ENCODE data around the gene GDPD3. TPM values are rescaled to one million over a fixed set of nuclear protein-coding genes. Genes with fewer than 3 reads are reported as not detected.
A peak's percentile ranks its signal among the peaks of the same experiment; 100 is the strongest.

Gene GDPD3
- total and polyA plus RNA-seq, 9 of the 15 experiments (the other 6 are each of a cell fraction or from before 2014, with no cell fraction given): 0.47 to 3.9 (median 1.1) TPM

DNA sequence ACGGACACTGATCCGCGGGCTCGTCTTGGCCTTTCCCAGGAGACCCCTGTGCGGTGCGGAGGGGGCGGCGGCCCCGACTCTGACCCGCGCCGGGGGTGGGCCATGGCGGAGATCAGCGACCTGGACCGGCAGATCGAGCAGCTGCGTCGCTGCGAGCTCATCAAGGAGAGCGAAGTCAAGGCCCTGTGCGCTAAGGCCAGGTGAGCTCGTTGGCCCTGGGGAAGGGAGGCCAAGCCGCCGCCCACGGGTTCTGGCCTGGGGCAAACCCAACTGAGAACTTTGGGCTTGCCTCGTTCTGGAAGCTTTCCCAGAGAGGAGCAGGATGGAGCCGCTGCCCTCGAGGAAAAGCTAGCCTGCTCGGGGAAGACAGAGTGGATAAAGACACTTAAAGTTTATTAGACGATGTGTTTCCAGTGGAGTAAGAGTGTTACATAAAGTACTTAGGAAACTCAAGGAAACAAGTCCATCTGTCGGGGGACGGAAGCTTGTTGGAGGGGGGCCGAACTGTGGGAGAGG lies 37.0 kb downstream of the GDPD3 start:
- intact Hi-C loops (cut with micrococcal nuclease): no loop called here
- Histone ChIP-seq H3K4me1 (replicated peaks in 1 of 2; ENCODE audit: control insufficient read depth in 2 of 2, insufficient read depth in 2 of 2, low read length in 2 of 2) (peaks cover 13 to 24% of the 10 kb centered on the region in 2 experiments), H3K4me3 (peak overlapping the region; percentile 94), H4K20me1 (replicated peaks; ENCODE audit: control insufficient read depth, insufficient read depth, low read length) (peaks cover 8% of the 10 kb centered on the region; the same call in 1 of the 2 replicates), H3K79me2 (ENCODE audit: control insufficient read depth, insufficient read depth, low read length) (peaks cover 50% of the 10 kb centered on the region), H3K9ac (ENCODE audit: insufficient read depth in 1 of 2, low read depth in 2 of 2, low read length in 2 of 2) (peak overlapping the region; percentile 95 to 99), H3K36me3 (ENCODE audit: control insufficient read depth, insufficient read depth, low read length) (peaks cover 58% of the 10 kb centered on the region), H3K9me3 (replicated peaks; ENCODE audit: control insufficient read depth, insufficient read depth, low read depth, low read length) (no peaks in the 10 kb centered on the region), H2AFZ (ENCODE audit: low read depth, low read length) (no peak overlapping the region), H3K9me1 (ENCODE audit: control insufficient read depth, insufficient read depth, low read length) (no peaks in the 10 kb centered on the region), H3K27ac (ENCODE audit: extremely low read depth, low read depth, low read length) (peak overlapping the region; percentile 97), H3K27me3 (ENCODE audit: control insufficient read depth in 2 of 2, insufficient read depth in 2 of 2, low read length in 2 of 2) (no peaks in the 10 kb centered on the region), H3K4me2 (ENCODE audit: insufficient read depth, low read length) (peak overlapping the region; percentile 98)
- under 1% methylated on average over 29 of the region's 33 CpGs for WGBS (ENCODE audit: insufficient coverage, low coverage, missing lambda C conversion rate)
- ATAC-seq (peak; percentile 45), FAIRE-seq (no peak), DNase-seq (ENCODE audit: extremely low read depth in 1 of 4, low spot score in 3 of 4) (peak in 1 of 4 experiments; percentile 41)
- BruUV-seq (replicated peaks): no TSS peak
- CTCF ChIA-PET (ENCODE audit: low intra/inter-chr PET ratio): no interaction called here
- in situ Hi-C loops (cut with MboI): no loop called here
- POLR2A ChIA-PET: interaction anchor here (0.6 to 7.5 kb wide), 8 partner anchors 9 to 539 kb away, joined by 3 to 59 read pairs (median 4); partner anchors contain the start of genes ALDOA and TBX6
- TF ChIP-seq NR1H2 (CRISPR knock-in tag; IDR thresholded peaks at IDR 0.05) (no peak), XRCC3 (IDR thresholded peaks at IDR 0.05) (no peak), ZBTB7A (IDR thresholded peaks at IDR 0.05; ENCODE audit: borderline replicate concordance, control insufficient read depth, low read depth, low read length) (0 out of 2 replicates have a peak, but pooled peaks have one; percentile 24), SAP30 (IDR thresholded peaks at IDR 0.05; ENCODE audit: borderline replicate concordance, insufficient read depth, low read depth, low read length, poor library complexity, severe bottlenecking) (peak; percentile 51), CHD2 (IDR thresholded peaks at IDR 0.05; ENCODE audit: low read depth, low read length) (0 out of 2 replicates have a peak, but pooled peaks have one; percentile 18), HDAC1 (IDR thresholded peaks at IDR 0.05) (0 out of 4 replicates have a peak, but pooled peaks of 1 of the 2 experiments have one; percentile 7), ZNF143 (CRISPR knock-in tag; IDR thresholded peaks at IDR 0.05) (0 out of 2 replicates have a peak, but pooled peaks have one; percentile 24), NCOR1 (IDR thresholded peaks at IDR 0.05) (no peak), CBFB (CRISPR knock-in tag; IDR thresholded peaks at IDR 0.05) (no peak), TAF7 (tag; IDR thresholded peaks at IDR 0.05) (no peak), KLF1 (tag; IDR thresholded peaks at IDR 0.05) (no peak), TAF15 (IDR thresholded peaks at IDR 0.05; ENCODE audit: low read depth, low read length) (no peak), TEAD1 (CRISPR knock-in tag; IDR thresholded peaks at IDR 0.05) (0 out of 4 replicates have a peak, but pooled peaks of 1 of the 2 experiments have one; percentile 6), IRF2 (CRISPR knock-in tag; IDR thresholded peaks at IDR 0.05) (no peak)
- TF ChIP-seq, protein P1, sequence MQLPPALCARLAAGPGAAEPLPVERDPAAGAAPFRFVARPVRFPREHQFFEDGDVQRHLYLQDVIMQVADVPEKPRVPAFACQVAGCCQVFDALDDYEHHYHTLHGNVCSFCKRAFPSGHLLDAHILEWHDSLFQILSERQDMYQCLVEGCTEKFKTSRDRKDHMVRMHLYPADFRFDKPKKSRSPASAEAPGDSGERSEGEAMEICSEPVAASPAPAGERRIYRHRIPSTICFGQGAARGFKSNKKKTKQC (CRISPR knock-in tag; IDR thresholded peaks at IDR 0.05): 0 out of 2 replicates have a peak, but pooled peaks have one; percentile 12
- TF ChIP-seq, protein P2, sequence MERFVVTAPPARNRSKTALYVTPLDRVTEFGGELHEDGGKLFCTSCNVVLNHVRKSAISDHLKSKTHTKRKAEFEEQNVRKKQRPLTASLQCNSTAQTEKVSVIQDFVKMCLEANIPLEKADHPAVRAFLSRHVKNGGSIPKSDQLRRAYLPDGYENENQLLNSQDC (CRISPR knock-in tag; IDR thresholded peaks at IDR 0.05): no peak
- TF ChIP-seq, protein P3, sequence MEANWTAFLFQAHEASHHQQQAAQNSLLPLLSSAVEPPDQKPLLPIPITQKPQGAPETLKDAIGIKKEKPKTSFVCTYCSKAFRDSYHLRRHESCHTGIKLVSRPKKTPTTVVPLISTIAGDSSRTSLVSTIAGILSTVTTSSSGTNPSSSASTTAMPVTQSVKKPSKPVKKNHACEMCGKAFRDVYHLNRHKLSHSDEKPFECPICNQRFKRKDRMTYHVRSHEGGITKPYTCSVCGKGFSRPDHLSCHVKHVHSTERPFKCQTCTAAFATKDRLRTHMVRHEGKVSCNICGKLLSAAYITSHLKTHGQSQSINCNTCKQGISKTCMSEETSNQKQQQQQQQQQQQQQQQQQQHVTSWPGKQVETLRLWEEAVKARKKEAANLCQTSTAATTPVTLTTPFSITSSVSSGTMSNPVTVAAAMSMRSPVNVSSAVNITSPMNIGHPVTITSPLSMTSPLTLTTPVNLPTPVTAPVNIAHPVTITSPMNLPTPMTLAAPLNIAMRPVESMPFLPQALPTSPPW (CRISPR knock-in tag; IDR thresholded peaks at IDR 0.05): peak; percentile 10; the same call in 1 of the 2 replicates
- TF ChIP-seq, protein P4, sequence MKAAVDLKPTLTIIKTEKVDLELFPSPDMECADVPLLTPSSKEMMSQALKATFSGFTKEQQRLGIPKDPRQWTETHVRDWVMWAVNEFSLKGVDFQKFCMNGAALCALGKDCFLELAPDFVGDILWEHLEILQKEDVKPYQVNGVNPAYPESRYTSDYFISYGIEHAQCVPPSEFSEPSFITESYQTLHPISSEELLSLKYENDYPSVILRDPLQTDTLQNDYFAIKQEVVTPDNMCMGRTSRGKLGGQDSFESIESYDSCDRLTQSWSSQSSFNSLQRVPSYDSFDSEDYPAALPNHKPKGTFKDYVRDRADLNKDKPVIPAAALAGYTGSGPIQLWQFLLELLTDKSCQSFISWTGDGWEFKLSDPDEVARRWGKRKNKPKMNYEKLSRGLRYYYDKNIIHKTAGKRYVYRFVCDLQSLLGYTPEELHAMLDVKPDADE (conservative IDR thresholded peaks at IDR 0.05; ENCODE audit: control insufficient read depth, low read depth, low read length): 0 out of 2 replicates have a peak, but pooled peaks have one; percentile 6

Measured in K562 (cell line).